Karpas-422 (cell line): ENCODE data around the gene CSNK1D. TPM values are rescaled to one million over a fixed set of nuclear protein-coding genes. Genes with fewer than 3 reads are reported as not detected.

ENCODE experiments used
- DNase-seq: peaks from one replicate; pipeline ENCODE4 v3.0.0-alpha.2; 2015
- H2AFZ ChIP-seq: fragments of 200-600 bp; sonication (generic); 2 replicates; pipeline ENCODE4 v1.6.1; 2014; ENCODE audit warnings: antibody characterized with exemption, low read length, mixed read lengths
- H3K27ac ChIP-seq: fragments of 200-600 bp; sonication (generic); 2 replicates; pipeline ENCODE4 v1.5.1; 2014; ENCODE audit warnings: mild to moderate bottlenecking, low read length, moderate library complexity
- H3K27me3 ChIP-seq: fragments of 200-600 bp; sonication (generic); 2 replicates; pipeline ENCODE4 v1.6.1; 2014; ENCODE audit warnings: low read length, mixed read lengths
- H3K36me3 ChIP-seq: fragments of 200-600 bp; sonication (generic); 2 replicates; pipeline ENCODE4 v1.6.1; 2014; ENCODE audit warnings: low read length, mixed read lengths; ENCODE audit not compliant: insufficient read depth
- H3K4me1 ChIP-seq: fragments of 200-600 bp; sonication (generic); 2 replicates; pipeline ENCODE4 v1.6.1; 2014; ENCODE audit warnings: mild to moderate bottlenecking, low read length, mixed read lengths
- H3K4me2 ChIP-seq: fragments of 200-600 bp; sonication (generic); 2 replicates; pipeline ENCODE4 v1.6.1; 2014; ENCODE audit warnings: low read length, low read depth, mild to moderate bottlenecking; ENCODE audit not compliant: poor library complexity, severe bottlenecking
- H3K4me3 ChIP-seq: fragments of 200-600 bp; sonication (generic); 2 replicates; pipeline ENCODE4 v1.5.1; 2014; ENCODE audit warnings: mild to moderate bottlenecking, antibody characterized with exemption, low read length, mixed read lengths
- H3K79me2 ChIP-seq: fragments of 200-600 bp; sonication (generic); 2 replicates; pipeline ENCODE4 v1.6.1; 2014; ENCODE audit warnings: mild to moderate bottlenecking, low read length, mixed read lengths
- H3K9ac ChIP-seq: fragments of 200-600 bp; sonication (generic); 2 replicates; pipeline ENCODE4 v1.6.0; 2014; ENCODE audit warnings: low read length
- H3K9me2 ChIP-seq: fragments of 200-600 bp; sonication (generic), shearing (Covaris generic); replicated peaks from 2 replicates; pipeline ENCODE4 v1.6.0; 2014; ENCODE audit warnings: mild to moderate bottlenecking, low read length, moderate library complexity; ENCODE audit not compliant: insufficient read depth
- H3K9me3 ChIP-seq: fragments of 300-700, 200-600 bp; sonication (generic); 2 replicates; pipeline ENCODE4 v1.6.1; 2014; ENCODE audit warnings: low read length, mixed read lengths
- H4K20me1 ChIP-seq: fragments of 200-600 bp; sonication (generic); 2 replicates; pipeline ENCODE4 v1.6.1; 2014; ENCODE audit warnings: mild to moderate bottlenecking, antibody characterized with exemption, low read length, low read depth; ENCODE audit not compliant: insufficient read depth
- total RNA-seq: library from RNA; depleted of rRNA; stranded (reverse); fragments of >200 nt; shearing (Covaris generic); gene quantifications from 2 replicates; pipeline ENCODE4 v1.2.3, GENCODE V29; 2014; ENCODE audit warnings: low replicate concordance

The CSNK1D gene
- total RNA-seq, 1 experiment from 2014 or later, result 30.6 TPM

- H3K4me3 ChIP-seq, result no peak overlapping the region
- no peak for DNase-seq
- H3K79me2 ChIP-seq, result no peaks in the 10 kb centered on the region
- no peak overlapping the region for H3K4me2 ChIP-seq
- no peak overlapping the region for H3K9ac ChIP-seq
- H3K27ac ChIP-seq, result no peak overlapping the region
- peaks cover 12% of the 10 kb centered on the region for H3K4me1 ChIP-seq
- H4K20me1 ChIP-seq, result peaks cover 33% of the 10 kb centered on the region; the same call in 1 of the 2 replicates
- no peaks in the 10 kb centered on the region for H3K9me3 ChIP-seq
- no peaks in the 10 kb centered on the region for H3K27me3 ChIP-seq
- no peaks in the 10 kb centered on the region for H3K36me3 ChIP-seq
- no peaks in the 10 kb centered on the region for H3K9me2 ChIP-seq
- H2AFZ ChIP-seq, result no peak overlapping the region
Measured at GRCh38 chr17:82237746-82238471, 35.6 kb downstream of the CSNK1D start.

GRCh38 chr17:82237083-82237745, 36.3 kb downstream of the CSNK1D start:
- Histone ChIP-seq H3K36me3 (no peaks in the 10 kb centered on the region), H3K9me3 (no peaks in the 10 kb centered on the region), H4K20me1 (peaks cover 29% of the 10 kb centered on the region; the same call in 1 of the 2 replicates), H3K9me2 (no peaks in the 10 kb centered on the region), H3K4me2 (no peak overlapping the region), H3K9ac (no peak overlapping the region), H3K4me1 (peaks cover 12% of the 10 kb centered on the region), H3K79me2 (no peaks in the 10 kb centered on the region), H3K4me3 (no peak overlapping the region), H3K27ac (no peak overlapping the region), H2AFZ (no peak overlapping the region), H3K27me3 (no peaks in the 10 kb centered on the region)
- DNase-seq, result no peak

- no peaks in the 10 kb centered on the region for H3K9me2 ChIP-seq
- no peaks in the 10 kb centered on the region for H3K27me3 ChIP-seq
- no peaks in the 10 kb centered on the region for H3K36me3 ChIP-seq
- peaks cover 12% of the 10 kb centered on the region for H3K4me1 ChIP-seq
- H4K20me1 ChIP-seq, result peaks cover 27% of the 10 kb centered on the region; the same call in 1 of the 2 replicates
- H3K4me2 ChIP-seq, result no peak overlapping the region
- H3K9me3 ChIP-seq, result no peaks in the 10 kb centered on the region
- no peaks in the 10 kb centered on the region for H3K79me2 ChIP-seq
- peak; percentile 88 for DNase-seq
- no peak overlapping the region for H3K9ac ChIP-seq
- H3K27ac ChIP-seq, result no peak overlapping the region
- H2AFZ ChIP-seq, result no peak overlapping the region
- H3K4me3 ChIP-seq, result no peak overlapping the region
Measured at GRCh38 chr17:82236142-82236971, 37.1 kb downstream of the CSNK1D start.

GRCh38 chr17:82235775-82236141, 37.7 kb downstream of the CSNK1D start:
- H2AFZ ChIP-seq, result no peak overlapping the region
- no peaks in the 10 kb centered on the region for H3K79me2 ChIP-seq
- DNase-seq, result no peak
- no peak overlapping the region for H3K9ac ChIP-seq
- no peak overlapping the region for H3K27ac ChIP-seq
- peaks cover 12% of the 10 kb centered on the region for H3K4me1 ChIP-seq
- no peaks in the 10 kb centered on the region for H3K27me3 ChIP-seq
- H4K20me1 ChIP-seq, result peaks cover 27% of the 10 kb centered on the region; the same call in 1 of the 2 replicates
- no peaks in the 10 kb centered on the region for H3K9me2 ChIP-seq
- no peaks in the 10 kb centered on the region for H3K36me3 ChIP-seq
- H3K4me2 ChIP-seq, result no peak overlapping the region
- no peaks in the 10 kb centered on the region for H3K9me3 ChIP-seq
- no peak overlapping the region for H3K4me3 ChIP-seq

- H3K9me2 ChIP-seq, result no peaks in the 10 kb centered on the region
- H4K20me1 ChIP-seq, result peaks cover 27% of the 10 kb centered on the region; the same call in 1 of the 2 replicates
- H3K9ac ChIP-seq, result no peak overlapping the region
- no peaks in the 10 kb centered on the region for H3K9me3 ChIP-seq
- peak overlapping the region; percentile 42 for H3K4me2 ChIP-seq
- no peak overlapping the region for H2AFZ ChIP-seq
- no peaks in the 10 kb centered on the region for H3K27me3 ChIP-seq
- no peak for DNase-seq
- H3K36me3 ChIP-seq, result no peaks in the 10 kb centered on the region
- H3K27ac ChIP-seq, result no peak overlapping the region
- peaks cover 12% of the 10 kb centered on the region for H3K4me1 ChIP-seq
- H3K4me3 ChIP-seq, result no peak overlapping the region
- H3K79me2 ChIP-seq, result no peaks in the 10 kb centered on the region
Measured at GRCh38 chr17:82235056-82235774, 38.3 kb downstream of the CSNK1D start.

GRCh38 chr17:82234211-82235055, 39.1 kb downstream of the CSNK1D start:
- no peaks in the 10 kb centered on the region for H3K36me3 ChIP-seq
- no peak overlapping the region for H3K27ac ChIP-seq
- peak; percentile 63 for DNase-seq
- H4K20me1 ChIP-seq, result peaks cover 27% of the 10 kb centered on the region; the same call in 1 of the 2 replicates
- peaks cover 12% of the 10 kb centered on the region for H3K4me1 ChIP-seq
- peak overlapping the region; percentile 17; the same call in 1 of the 2 replicates for H3K9ac ChIP-seq
- no peaks in the 10 kb centered on the region for H3K9me3 ChIP-seq
- H3K9me2 ChIP-seq, result no peaks in the 10 kb centered on the region
- H3K4me2 ChIP-seq, result peak overlapping the region; percentile 42
- no peaks in the 10 kb centered on the region for H3K79me2 ChIP-seq
- H2AFZ ChIP-seq, result no peak overlapping the region
- no peaks in the 10 kb centered on the region for H3K27me3 ChIP-seq
- H3K4me3 ChIP-seq, result no peak overlapping the region
